IgD-negative memory B cell (primary cell): ENCODE results near the gene ASCL2. TPM values are rescaled to one million over a fixed set of nuclear protein-coding genes. Genes with fewer than 3 reads are reported as not detected.

Experiments used
- H3K27ac Mint-ChIP-seq, 3 donors: one replicate each; pipeline ENCODE4 v1.8.0; 2020 to 2022; ENCODE audit warnings: mild to moderate bottlenecking in 3 of 3, mixed read lengths in 3 of 3, moderate library complexity in 1 of 3
- H3K27me3 Mint-ChIP-seq: one replicate; pipeline ENCODE4 v1.8.0; 2021; ENCODE audit warnings: mixed read lengths
- H3K36me3 Mint-ChIP-seq: one replicate; pipeline ENCODE4 v1.8.0; 2020; ENCODE audit warnings: mild to moderate bottlenecking, mixed read lengths
- H3K4me1 Mint-ChIP-seq, 3 donors: one replicate each; pipeline ENCODE4 v1.8.0; 2020 to 2022; ENCODE audit warnings: mixed read lengths in 3 of 3, mild to moderate bottlenecking in 1 of 3
- H3K4me3 Mint-ChIP-seq, 4 donors: one replicate each; pipeline ENCODE4 v1.8.0; 2020 to 2022; ENCODE audit warnings: mild to moderate bottlenecking in 4 of 4, mixed read lengths in 4 of 4, moderate library complexity in 3 of 4
- H3K9me3 Mint-ChIP-seq, 3 donors: one replicate each; pipeline ENCODE4 v1.8.0; 2020 to 2021; ENCODE audit warnings: mixed read lengths in 3 of 3, mild to moderate bottlenecking in 1 of 3
- polyA plus RNA-seq: library from polyadenylated mRNA; unstranded; fragments of 300-500 nt; fragmentation: Illumina TruSeq; gene quantifications from one replicate; pipeline ENCODE4 v1.2.3, GENCODE V29; 2021

Gene ASCL2
- polyA plus RNA-seq, 1 donor from 2014 or later: 5.0 TPM

DNA sequence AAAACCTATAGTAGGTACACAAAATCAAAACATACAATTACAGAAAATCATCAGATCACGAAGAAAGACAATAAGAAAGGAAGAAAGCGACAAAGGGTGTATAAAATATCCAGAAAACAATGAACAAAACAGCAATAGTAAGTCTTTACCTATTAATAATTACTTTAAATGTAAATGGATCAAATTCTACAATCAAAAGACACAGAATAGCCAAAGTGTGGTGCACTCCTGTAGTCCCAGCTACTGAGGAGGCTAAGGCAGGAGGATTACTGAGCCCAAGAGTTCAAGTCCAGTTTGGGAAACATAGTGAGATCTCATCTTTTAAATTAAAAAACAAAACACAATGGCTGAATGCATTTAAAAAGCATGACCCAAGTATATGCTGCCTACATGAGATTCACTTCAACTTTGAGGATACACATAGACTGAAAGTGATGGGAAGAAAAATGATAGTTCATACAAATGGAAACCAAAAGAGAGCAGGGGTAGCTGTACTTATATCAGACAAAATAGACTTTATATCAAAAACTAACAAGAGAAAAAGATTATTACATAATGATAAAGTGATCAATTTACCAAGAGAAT is 40.6 kb downstream of the ASCL2 start:
- H3K36me3 Mint-ChIP-seq: no peaks in the 10 kb centered on the region
- no peaks in the 10 kb centered on the region for H3K4me1 Mint-ChIP-seq
- peaks cover 16% of the 10 kb centered on the region for H3K27me3 Mint-ChIP-seq
- peaks cover 13 to 20% (median 15%) of the 10 kb centered on the region in 3 donors for H3K9me3 Mint-ChIP-seq
- H3K27ac Mint-ChIP-seq: peak overlapping the region in 1 of 3 donors; percentile 8
- no peak overlapping the region for H3K4me3 Mint-ChIP-seq

DNA sequence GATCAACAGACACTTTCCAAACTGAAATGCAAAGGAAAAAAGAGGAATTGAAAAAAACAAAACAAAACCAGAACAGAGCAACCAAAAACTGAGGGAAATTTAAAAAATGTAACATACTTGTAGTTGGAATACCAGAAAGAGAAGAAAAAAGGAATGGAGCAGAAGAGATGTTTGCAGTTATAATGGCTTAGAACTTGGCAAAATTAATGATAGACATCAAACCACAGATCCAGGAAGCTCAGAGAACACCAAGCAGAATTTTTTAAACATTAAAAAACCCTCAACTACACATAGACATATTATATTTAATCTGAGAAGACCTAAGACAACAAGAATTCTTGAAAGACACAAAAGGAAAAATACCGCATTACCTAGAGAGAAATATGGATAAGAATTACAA is 46.1 kb downstream of the ASCL2 start:
- peaks cover 6 to 19% (median 15%) of the 10 kb centered on the region in 3 donors for H3K9me3 Mint-ChIP-seq
- peaks cover 0 to 6% (median 6%) of the 10 kb centered on the region in 3 donors for H3K4me1 Mint-ChIP-seq
- H3K27me3 Mint-ChIP-seq: peaks cover 26% of the 10 kb centered on the region
- H3K36me3 Mint-ChIP-seq: peaks cover 2% of the 10 kb centered on the region
- H3K27ac Mint-ChIP-seq: peak overlapping the region in 1 of 3 donors; percentile 79
- H3K4me3 Mint-ChIP-seq: no peak overlapping the region

DNA sequence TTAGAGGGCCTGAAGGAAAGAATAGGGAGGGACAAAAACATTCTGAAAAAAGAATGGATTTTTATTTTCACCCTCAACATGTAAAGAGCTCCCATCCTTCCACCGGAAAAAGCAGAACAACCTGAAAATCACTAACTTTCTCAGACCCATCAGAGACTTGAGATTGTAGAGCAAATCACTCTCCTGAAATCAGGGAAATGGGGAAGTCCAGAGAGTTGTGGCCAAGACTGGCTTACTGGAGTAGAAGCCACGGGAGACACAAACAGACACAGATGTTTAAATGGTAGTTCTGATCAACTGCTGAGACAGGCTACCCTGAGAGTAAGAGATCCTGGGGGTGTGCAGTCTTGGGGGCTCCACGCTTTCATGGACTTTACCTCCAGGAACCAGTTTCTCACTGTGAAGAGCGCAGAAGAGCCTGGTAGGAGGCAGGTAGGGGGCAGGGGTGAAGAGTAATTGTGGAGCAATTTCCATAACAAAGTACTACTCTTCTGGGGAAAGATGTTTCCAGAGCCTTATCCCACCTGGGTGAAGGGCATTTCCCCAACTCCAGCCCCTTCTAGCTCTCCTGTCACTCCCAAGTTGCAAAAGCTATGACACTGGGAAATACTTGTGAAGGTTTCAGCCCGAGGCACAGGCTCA is 47.1 kb downstream of the ASCL2 start:
- peaks cover 3 to 16% (median 14%) of the 10 kb centered on the region in 3 donors for H3K9me3 Mint-ChIP-seq
- peaks cover 6 to 7% (median 6%) of the 10 kb centered on the region in 3 donors for H3K4me1 Mint-ChIP-seq
- peaks cover 21% of the 10 kb centered on the region for H3K27me3 Mint-ChIP-seq
- H3K27ac Mint-ChIP-seq: peak overlapping the region in 1 of 3 donors; percentile 79
- peaks cover 2% of the 10 kb centered on the region for H3K36me3 Mint-ChIP-seq
- H3K4me3 Mint-ChIP-seq: no peak overlapping the region

DNA sequence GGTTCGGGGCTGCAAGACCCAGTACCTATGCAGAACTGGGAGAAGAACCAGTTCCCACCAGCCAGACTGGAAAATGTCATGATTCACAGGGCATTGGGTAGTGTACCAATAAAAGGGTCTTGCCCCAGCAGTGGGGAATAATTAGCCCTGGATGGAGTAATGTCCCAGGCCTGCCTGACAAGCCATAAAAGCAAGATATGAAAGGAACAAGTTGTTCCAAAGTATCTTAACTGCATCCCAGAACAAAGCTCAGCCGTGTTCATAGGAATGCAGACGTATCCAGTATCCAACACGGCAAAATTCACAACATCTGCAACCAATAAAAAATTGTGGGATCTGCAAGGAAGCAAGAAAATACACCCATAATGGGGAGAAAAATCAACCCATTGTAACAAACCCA is 47.9 kb downstream of the ASCL2 start:
- Mint-ChIP-seq H3K4me1 (peaks cover 6 to 7% (median 6%) of the 10 kb centered on the region in 3 donors), H3K9me3 (peaks cover 3 to 16% (median 16%) of the 10 kb centered on the region in 3 donors), H3K27me3 (peaks cover 21% of the 10 kb centered on the region), H3K36me3 (peaks cover 2% of the 10 kb centered on the region), H3K27ac (no peak overlapping the region), H3K4me3 (no peak overlapping the region)

DNA sequence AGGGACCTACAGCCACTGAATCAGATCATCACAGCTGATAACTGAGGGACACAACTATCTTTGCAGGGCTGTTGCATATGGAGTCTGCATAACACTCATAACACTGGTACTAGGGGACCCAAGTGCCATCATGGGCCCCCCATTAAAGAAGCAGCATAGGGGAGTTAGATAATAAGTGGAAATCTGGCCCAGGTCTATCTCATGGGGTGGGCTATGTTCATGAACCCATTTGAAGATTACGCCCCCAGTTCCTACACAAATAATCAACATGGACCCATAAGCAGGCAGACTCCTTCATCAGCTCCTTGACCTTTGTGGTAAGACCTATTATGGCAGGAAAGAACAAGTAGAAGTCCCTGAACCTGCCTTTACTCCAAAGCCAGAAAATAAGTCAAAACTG is 48.8 kb downstream of the ASCL2 start:
- Mint-ChIP-seq H3K27ac (no peak overlapping the region), H3K9me3 (peaks cover 3 to 16% (median 16%) of the 10 kb centered on the region in 3 donors), H3K27me3 (peaks cover 19% of the 10 kb centered on the region), H3K4me1 (peaks cover 6 to 7% (median 6%) of the 10 kb centered on the region in 3 donors), H3K4me3 (no peak overlapping the region), H3K36me3 (peaks cover 2% of the 10 kb centered on the region)

DNA sequence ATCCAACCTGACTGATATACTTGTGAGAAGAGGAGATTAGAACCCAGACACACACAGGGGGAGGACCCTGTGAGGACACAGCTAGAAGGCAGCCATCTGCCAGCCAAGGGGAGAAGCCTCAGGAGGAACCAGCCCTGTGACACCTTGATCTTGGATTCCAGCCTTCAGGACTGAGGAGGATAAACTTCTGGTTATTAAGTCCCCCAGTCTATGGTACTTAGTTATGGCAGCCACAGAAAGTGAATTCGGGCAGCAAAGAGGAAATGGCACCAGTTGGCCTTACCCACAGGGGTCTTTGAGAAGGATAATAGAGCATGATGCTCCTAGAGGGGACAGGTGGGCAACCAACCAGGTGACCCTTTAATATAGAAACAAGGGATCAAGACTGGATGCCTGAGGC is 49.4 kb downstream of the ASCL2 start:
- Mint-ChIP-seq H3K4me3 (no peak overlapping the region), H3K27me3 (peaks cover 19% of the 10 kb centered on the region), H3K36me3 (peaks cover 2% of the 10 kb centered on the region), H3K27ac (no peak overlapping the region), H3K4me1 (peaks cover 6 to 7% (median 6%) of the 10 kb centered on the region in 3 donors), H3K9me3 (peaks cover 3 to 16% (median 14%) of the 10 kb centered on the region in 3 donors)

DNA sequence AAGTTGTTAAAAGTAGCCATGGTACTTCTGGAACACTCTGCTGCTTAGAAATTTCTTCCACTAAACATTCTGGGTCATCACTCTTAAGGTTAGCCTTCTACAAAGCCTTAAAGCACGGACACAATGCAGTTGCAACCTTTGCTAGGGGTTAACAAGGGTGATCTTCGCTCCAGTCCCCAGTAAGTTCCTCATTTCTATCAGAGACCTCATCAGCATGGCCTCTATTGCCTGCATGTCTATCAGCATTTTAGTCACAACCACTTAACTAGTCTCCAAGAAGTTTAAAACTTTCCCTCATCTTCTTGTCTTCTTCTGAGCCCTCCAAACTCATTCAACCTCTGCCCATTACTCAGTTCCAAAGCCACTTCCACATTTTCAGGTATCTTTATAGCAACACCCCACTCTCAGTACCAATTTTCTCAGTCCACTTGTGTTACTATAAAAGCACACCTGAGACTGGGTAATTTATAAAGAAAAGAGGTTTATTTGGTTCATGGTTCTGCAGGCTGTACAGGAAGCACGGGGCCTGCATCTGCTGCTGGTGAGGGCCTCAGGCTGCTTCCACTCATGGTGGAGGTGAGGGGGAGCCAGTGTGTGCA is 50.1 kb downstream of the ASCL2 start:
- Mint-ChIP-seq H3K27me3 (peaks cover 19% of the 10 kb centered on the region), H3K9me3 (peaks cover 3 to 16% (median 14%) of the 10 kb centered on the region in 3 donors), H3K27ac (no peak overlapping the region), H3K4me1 (peaks cover 6 to 7% (median 6%) of the 10 kb centered on the region in 3 donors), H3K4me3 (no peak overlapping the region), H3K36me3 (peaks cover 2% of the 10 kb centered on the region)

DNA sequence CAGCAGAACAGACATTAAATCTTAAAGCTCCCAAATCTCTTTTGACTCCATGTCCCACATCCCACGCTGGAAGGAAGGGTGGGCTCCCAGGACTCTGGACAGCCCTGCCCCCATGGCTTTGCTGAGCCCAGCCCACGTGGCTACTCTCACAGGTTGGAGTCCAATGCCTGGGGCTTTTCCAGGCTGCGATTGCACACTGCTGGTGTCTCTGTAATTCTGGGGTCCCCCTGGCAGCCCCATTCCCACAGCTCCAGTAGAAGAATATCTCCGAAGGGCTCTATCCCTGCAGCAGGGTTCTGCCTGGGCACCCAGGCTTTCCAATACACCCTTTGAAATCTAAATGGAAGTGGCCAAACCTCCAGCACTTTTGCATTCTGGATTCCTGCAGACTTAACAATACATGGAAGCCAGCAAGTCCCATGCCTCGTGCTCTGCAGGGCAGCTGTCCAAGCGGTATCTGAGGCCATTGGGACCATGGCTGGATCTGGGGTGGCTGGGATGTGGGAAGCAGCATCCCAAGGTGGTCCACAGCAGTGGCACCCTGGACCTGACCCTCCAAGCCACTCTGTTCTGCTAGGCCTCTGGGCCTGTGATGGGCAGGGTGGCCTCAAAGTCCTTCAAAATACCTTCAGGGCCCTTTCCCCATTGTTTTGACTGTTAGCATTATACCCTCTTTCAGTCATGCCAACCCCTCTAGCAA is 50.9 kb downstream of the ASCL2 start:
- H3K4me3 Mint-ChIP-seq: no peak overlapping the region
- no peak overlapping the region for H3K27ac Mint-ChIP-seq
- H3K4me1 Mint-ChIP-seq: peaks cover 6 to 7% (median 6%) of the 10 kb centered on the region in 3 donors
- peaks cover 3 to 15% (median 11%) of the 10 kb centered on the region in 3 donors for H3K9me3 Mint-ChIP-seq
- H3K27me3 Mint-ChIP-seq: peaks cover 19% of the 10 kb centered on the region
- H3K36me3 Mint-ChIP-seq: peaks cover 2% of the 10 kb centered on the region

Other genes with a start within 250 kb of the ASCL2 start
- gene IGF2, start 131.2 kb downstream of the ASCL2 start, polyA plus RNA-seq: not detected
- gene INS, start 109.4 kb downstream of the ASCL2 start, polyA plus RNA-seq: not detected
- gene TH, start 98.8 kb downstream of the ASCL2 start, polyA plus RNA-seq: not detected
- 6.2 TPM for gene C11orf21, start 31.3 kb upstream of the ASCL2 start, polyA plus RNA-seq
- 7.1 TPM for gene TSPAN32, start 31.4 kb upstream of the ASCL2 start, polyA plus RNA-seq
- 195 TPM for gene CD81, start 106.7 kb upstream of the ASCL2 start, polyA plus RNA-seq
- gene TSSC4, start 130.2 kb upstream of the ASCL2 start, polyA plus RNA-seq: 86.8 TPM
- gene TRPM5, start 173.9 kb upstream of the ASCL2 start, polyA plus RNA-seq: not detected
- gene KCNQ1, start 174.4 kb upstream of the ASCL2 start, polyA plus RNA-seq: 20.5 TPM